Measurements from ENCODE around the gene NEDD4.

Gene NEDD4

GRCh38 chr15:55894399-55894965 is 98.9 kb downstream of the NEDD4 start:
- no peak overlapping the region for H3K4me3 ChIP-seq (replicated peaks; ENCODE audit: low read depth, low read length)
- DNase-seq (ENCODE audit: extremely low read depth, low read depth) = no peak
- TF ChIP-seq, protein P1, sequence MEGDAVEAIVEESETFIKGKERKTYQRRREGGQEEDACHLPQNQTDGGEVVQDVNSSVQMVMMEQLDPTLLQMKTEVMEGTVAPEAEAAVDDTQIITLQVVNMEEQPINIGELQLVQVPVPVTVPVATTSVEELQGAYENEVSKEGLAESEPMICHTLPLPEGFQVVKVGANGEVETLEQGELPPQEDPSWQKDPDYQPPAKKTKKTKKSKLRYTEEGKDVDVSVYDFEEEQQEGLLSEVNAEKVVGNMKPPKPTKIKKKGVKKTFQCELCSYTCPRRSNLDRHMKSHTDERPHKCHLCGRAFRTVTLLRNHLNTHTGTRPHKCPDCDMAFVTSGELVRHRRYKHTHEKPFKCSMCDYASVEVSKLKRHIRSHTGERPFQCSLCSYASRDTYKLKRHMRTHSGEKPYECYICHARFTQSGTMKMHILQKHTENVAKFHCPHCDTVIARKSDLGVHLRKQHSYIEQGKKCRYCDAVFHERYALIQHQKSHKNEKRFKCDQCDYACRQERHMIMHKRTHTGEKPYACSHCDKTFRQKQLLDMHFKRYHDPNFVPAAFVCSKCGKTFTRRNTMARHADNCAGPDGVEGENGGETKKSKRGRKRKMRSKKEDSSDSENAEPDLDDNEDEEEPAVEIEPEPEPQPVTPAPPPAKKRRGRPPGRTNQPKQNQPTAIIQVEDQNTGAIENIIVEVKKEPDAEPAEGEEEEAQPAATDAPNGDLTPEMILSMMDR (IDR thresholded peaks at IDR 0.05; ENCODE audit: low read depth, low read length, missing control alignments) = no peak

- TF ChIP-seq, protein P1 (IDR thresholded peaks at IDR 0.05; ENCODE audit: low read depth, low read length, missing control alignments) = no peak
- no peak for DNase-seq (ENCODE audit: extremely low read depth, low read depth)
Measured at GRCh38 chr15:55893852-55894251, 99.6 kb downstream of the NEDD4 start.

GRCh38 chr15:55891196-55891595 is 102.2 kb downstream of the NEDD4 start:
- no peak overlapping the region for H3K4me3 ChIP-seq (replicated peaks; ENCODE audit: low read depth, low read length)
- no peak for DNase-seq (ENCODE audit: extremely low read depth, low read depth)
- TF ChIP-seq, protein P1 (IDR thresholded peaks at IDR 0.05; ENCODE audit: low read depth, low read length, missing control alignments) = no peak

More at GRCh38 chr15:55893852-55894251, 99.6 kb downstream of the NEDD4 start:
- H3K4me3 ChIP-seq (replicated peaks; ENCODE audit: low read depth, low read length) = no peak overlapping the region

DNA sequence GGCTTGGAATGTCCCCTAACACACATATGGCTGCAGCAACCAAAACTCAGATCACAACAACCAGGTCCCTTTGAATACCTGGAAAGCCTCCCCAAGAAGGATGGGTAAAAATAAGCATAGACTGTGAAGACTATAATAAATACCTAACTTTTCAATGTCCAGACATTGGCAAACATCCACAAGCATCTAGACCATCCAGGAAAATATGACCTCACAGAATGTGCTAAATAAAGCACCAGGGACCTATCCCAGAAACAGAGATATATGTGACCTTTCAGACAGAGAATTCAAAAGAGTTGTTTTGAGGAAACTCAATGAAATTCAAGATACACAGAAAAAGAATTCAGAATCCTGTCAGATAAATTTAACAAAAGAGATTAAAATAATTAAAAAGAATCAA is 109.2 kb downstream of the NEDD4 start:
- TF ChIP-seq, protein P1 (IDR thresholded peaks at IDR 0.05; ENCODE audit: low read depth, low read length, missing control alignments) = no peak
- no peak for DNase-seq (ENCODE audit: extremely low read depth, low read depth)
- no peak overlapping the region for H3K4me3 ChIP-seq (replicated peaks; ENCODE audit: low read depth, low read length)

DNA sequence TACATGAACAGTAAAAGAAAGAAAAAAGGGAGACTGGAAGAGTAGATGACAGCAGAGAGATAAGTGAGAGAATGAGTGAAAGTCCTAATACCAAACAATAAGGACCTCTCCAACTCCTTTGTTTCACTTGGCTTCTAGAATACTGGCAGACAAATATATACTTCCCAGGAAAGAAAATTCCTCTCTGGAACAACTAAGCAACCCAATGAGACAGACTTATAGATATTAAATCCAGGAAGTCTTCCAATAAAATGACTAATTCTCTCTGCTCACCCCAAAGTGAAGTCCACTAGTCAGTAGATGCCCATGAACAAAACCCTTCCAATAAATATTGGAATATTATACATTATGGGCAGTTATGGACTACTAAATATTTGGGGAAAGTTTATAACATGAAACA is 114.2 kb downstream of the NEDD4 start:
- DNase-seq (ENCODE audit: extremely low read depth, low read depth) = no peak

GRCh38 chr15:55873024-55873720 is 120.2 kb downstream of the NEDD4 start:
- no peak for DNase-seq (ENCODE audit: extremely low read depth, low read depth)
- TF ChIP-seq, protein P1 (IDR thresholded peaks at IDR 0.05; ENCODE audit: low read depth, low read length, missing control alignments) = no peak
- no peak overlapping the region for H3K4me3 ChIP-seq (replicated peaks; ENCODE audit: low read depth, low read length)

More for the DNA sequence above, 114.2 kb downstream of the NEDD4 start:
- H3K4me3 ChIP-seq (replicated peaks; ENCODE audit: low read depth, low read length) = no peak overlapping the region
- TF ChIP-seq, protein P1 (IDR thresholded peaks at IDR 0.05; ENCODE audit: low read depth, low read length, missing control alignments) = no peak

All from HFF-Myc (cell line).